Fibroblast of lung (primary cell): ENCODE results near the gene DNAJC8. TPM values are rescaled to one million over a fixed set of nuclear protein-coding genes. Genes with fewer than 3 reads are reported as not detected.

Source experiments
- DNase-seq, 2 donors: peaks; one replicate each; pipeline versions ENCODE4 v3.0.0 to v3.0.0-alpha.2; 2010; ENCODE audit warnings: low read depth in 2 of 2
- H2AFZ ChIP-seq: 2 replicates; pipeline ENCODE4 v1.5.1; 2012; ENCODE audit warnings: low read length, control low read depth, inconsistent platforms
- H3K27ac ChIP-seq: 2 replicates; pipeline ENCODE4 v1.5.1; 2011; ENCODE audit warnings: low read length, control low read depth; ENCODE audit not compliant: insufficient read depth
- H3K27me3 ChIP-seq: 2 replicates; pipeline ENCODE4 v1.5.1; 2011; ENCODE audit warnings: mild to moderate bottlenecking, low read length; ENCODE audit not compliant: control insufficient read depth, insufficient read depth
- H3K36me3 ChIP-seq: 2 replicates; pipeline ENCODE4 v1.5.1; 2011; ENCODE audit warnings: low read length; ENCODE audit not compliant: control insufficient read depth, insufficient read depth
- H3K4me1 ChIP-seq: 2 replicates; pipeline ENCODE4 v1.5.1; 2011; ENCODE audit warnings: low read length; ENCODE audit not compliant: control insufficient read depth, insufficient read depth; ENCODE audit errors: extremely low read depth
- H3K4me2 ChIP-seq: 2 replicates; pipeline ENCODE4 v1.5.1; 2011; ENCODE audit warnings: low read length, control low read depth; ENCODE audit not compliant: insufficient read depth; ENCODE audit errors: extremely low read depth
- H3K4me3 ChIP-seq, 4 experiments: fragments of 200-600 bp in 1 of 4; sonication (generic) in 1 of 4; replicated peaks in 1 of 4; 2 replicates each; pipeline ENCODE4 v1.5.1; 2011 to 2016; ENCODE audit warnings: low read length in 4 of 4, low read depth in 3 of 4, mild to moderate bottlenecking in 3 of 4, control low read depth in 2 of 4, inconsistent platforms in 1 of 4, mixed read lengths in 1 of 4; ENCODE audit not compliant: insufficient read depth in 1 of 4; ENCODE audit errors: control extremely low read depth in 1 of 4
- H3K79me2 ChIP-seq: 2 replicates; pipeline ENCODE4 v1.5.1; 2012; ENCODE audit warnings: mild to moderate bottlenecking, low read length, inconsistent platforms; ENCODE audit not compliant: control insufficient read depth, insufficient read depth
- H3K9ac ChIP-seq: 2 replicates; pipeline ENCODE4 v1.5.1; 2011; ENCODE audit warnings: mild to moderate bottlenecking, low read length, control low read depth; ENCODE audit not compliant: insufficient read depth
- H3K9me3 ChIP-seq: 2 replicates; pipeline ENCODE4 v1.5.1; 2012; ENCODE audit warnings: low read depth, low read length; ENCODE audit not compliant: control insufficient read depth, insufficient read depth
- H4K20me1 ChIP-seq: 2 replicates; pipeline ENCODE4 v1.5.1; 2011; ENCODE audit warnings: low read length; ENCODE audit not compliant: control insufficient read depth, insufficient read depth; ENCODE audit errors: extremely low read depth
- CTCF ChIP-seq, 2 donors: IDR thresholded peaks in 1 of 2; conservative IDR thresholded peaks in 1 of 2; 1 replicate in 1 of 2; 2 replicates in 1 of 2; pipeline ENCODE4 v1.5.1; 2011 to 2012; ENCODE audit warnings: low read length in 2 of 2, control low read depth in 1 of 2, inconsistent platforms in 1 of 2, low read depth in 1 of 2, mild to moderate bottlenecking in 1 of 2
- EZH2 ChIP-seq: IDR thresholded peaks from 2 replicates; pipeline ENCODE4 v1.5.1; 2012; ENCODE audit warnings: low read length, control low read depth, mild to moderate bottlenecking; ENCODE audit errors: missing control alignments
- polyA plus RNA-seq, 2 donors: library from polyadenylated mRNA; depleted of rRNA in 1 of 2; stranded (reverse) in 1 of 2; unstranded in 1 of 2; fragments of >200 nt; gene quantifications; 2 replicates each; pipeline ENCODE4 v1.2.1, GENCODE V29; 2011 to 2012; ENCODE audit warnings: missing spikeins in 1 of 2
- total RNA-seq: library from RNA; depleted of rRNA; stranded (reverse); fragments of >200 nt; gene quantifications from 2 replicates; pipeline ENCODE4 v1.2.1, GENCODE V29; 2014

DNAJC8 gene
- total and polyA plus RNA-seq, 2 donors (not counting 1 experiment from before 2014, with no cell fraction given), result 56.1 to 120 TPM

DNA sequence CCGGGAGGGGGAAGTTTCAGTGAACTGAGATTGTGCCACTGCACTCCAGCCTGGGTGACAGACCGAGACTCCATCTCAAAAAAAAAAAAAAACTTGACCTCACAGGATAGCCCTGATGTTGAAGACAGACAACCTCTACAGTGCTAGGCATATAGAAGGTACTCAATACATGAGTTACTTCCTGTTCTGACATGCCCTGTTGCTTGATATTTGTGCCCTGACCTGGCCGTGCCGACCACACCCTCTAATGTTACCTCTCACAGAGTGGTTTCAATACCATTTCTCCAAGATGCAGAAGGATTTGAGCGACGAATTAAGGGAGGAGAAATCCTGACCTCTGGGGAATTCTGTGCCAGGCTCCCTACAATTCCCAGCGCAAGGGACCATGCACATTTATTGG lies 61.6 kb downstream of the DNAJC8 start:
- Histone ChIP-seq H2AFZ (no peak overlapping the region), H3K4me3 (no peak overlapping the region), H3K27me3 (no peaks in the 10 kb centered on the region), H3K4me2 (no peak overlapping the region), H3K36me3 (no peaks in the 10 kb centered on the region), H3K9me3 (no peaks in the 10 kb centered on the region), H4K20me1 (no peaks in the 10 kb centered on the region), H3K4me1 (peaks cover 9% of the 10 kb centered on the region), H3K79me2 (no peaks in the 10 kb centered on the region), H3K9ac (no peak overlapping the region), H3K27ac (no peak overlapping the region)
- TF ChIP-seq CTCF (conservative IDR thresholded peaks at IDR 0.05 in 1 of 2, IDR thresholded peaks at IDR 0.05 in 1 of 2; ENCODE audit: low read depth in 1 of 2, low read length in 2 of 2) (no peak), EZH2 (no peak)
- no peak for DNase-seq

DNA sequence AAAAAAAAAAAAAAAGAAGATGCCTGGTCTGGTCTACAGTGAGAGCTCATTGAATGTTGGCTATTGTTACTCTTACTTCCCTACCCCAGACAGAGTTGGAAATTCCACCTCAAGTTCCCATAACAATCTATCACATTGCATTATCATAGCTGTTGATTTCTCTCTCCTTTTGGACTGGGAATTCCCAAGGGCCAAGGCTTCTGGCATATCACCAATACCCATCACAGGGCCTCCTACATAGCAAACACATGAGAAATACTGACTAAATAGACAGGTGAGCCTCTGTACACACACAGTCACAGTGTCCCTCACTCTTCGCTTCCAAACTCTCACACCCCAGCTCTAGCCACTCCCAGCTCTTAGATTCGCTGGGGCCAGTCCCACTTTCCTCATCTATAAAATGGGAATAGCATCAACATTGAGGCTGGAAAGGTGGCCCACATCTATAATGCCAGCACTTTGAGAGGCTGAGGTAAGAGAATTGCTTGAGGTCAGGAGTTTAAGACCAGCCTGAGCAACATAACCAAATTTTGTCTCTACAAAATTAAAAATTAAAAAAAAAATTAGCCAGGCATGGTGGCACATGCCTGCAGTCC lies 62.7 kb downstream of the DNAJC8 start:
- TF ChIP-seq EZH2 (no peak), CTCF (conservative IDR thresholded peaks at IDR 0.05 in 1 of 2, IDR thresholded peaks at IDR 0.05 in 1 of 2; ENCODE audit: low read depth in 1 of 2, low read length in 2 of 2) (no peak)
- Histone ChIP-seq H3K4me2 (no peak overlapping the region), H3K27ac (no peak overlapping the region), H2AFZ (no peak overlapping the region), H3K4me3 (no peak overlapping the region), H4K20me1 (no peaks in the 10 kb centered on the region), H3K36me3 (no peaks in the 10 kb centered on the region), H3K4me1 (peaks cover 9% of the 10 kb centered on the region), H3K9me3 (no peaks in the 10 kb centered on the region), H3K79me2 (no peaks in the 10 kb centered on the region), H3K9ac (no peak overlapping the region), H3K27me3 (no peaks in the 10 kb centered on the region)
- no peak for DNase-seq

- H2AFZ ChIP-seq, result no peak overlapping the region
- H3K9me3 ChIP-seq, result no peaks in the 10 kb centered on the region
- H3K4me2 ChIP-seq, result peak overlapping the region; percentile 4
- H3K9ac ChIP-seq, result no peak overlapping the region
- DNase-seq, result peak; percentile 32 to 52
- no peak for TF ChIP-seq CTCF (conservative IDR thresholded peaks at IDR 0.05 in 1 of 2, IDR thresholded peaks at IDR 0.05 in 1 of 2; ENCODE audit: low read depth in 1 of 2, low read length in 2 of 2)
- no peak for TF ChIP-seq EZH2
- no peaks in the 10 kb centered on the region for H3K27me3 ChIP-seq
- no peaks in the 10 kb centered on the region for H3K36me3 ChIP-seq
- H3K4me3 ChIP-seq, result no peak overlapping the region
- no peaks in the 10 kb centered on the region for H3K4me1 ChIP-seq
- no peak overlapping the region for H3K27ac ChIP-seq
- no peaks in the 10 kb centered on the region for H3K79me2 ChIP-seq
- no peaks in the 10 kb centered on the region for H4K20me1 ChIP-seq
Observed at GRCh38 chr1:28163496-28164161, 69.2 kb downstream of the DNAJC8 start.
